GM13977 (cell line): ENCODE data around the gene SLC25A30.

Experiments used
- DNase-seq: peaks from one replicate; pipeline ENCODE4 v3.0.0; 2012; ENCODE audit warnings: low spot score
- CTCF ChIP-seq: IDR thresholded peaks from 2 replicates; pipeline ENCODE4 v1.5.1; 2012; ENCODE audit warnings: mild to moderate bottlenecking, control low read depth; ENCODE audit not compliant: insufficient read depth; ENCODE audit errors: extremely low read depth, missing control alignments
- in situ Hi-C: fragments of 300-500 bp; cut with MboI; formaldehyde crosslinking; loops from one replicate; pipeline ENCODE4 v1.12.0; 2022; ENCODE audit warnings: low sequenced_read_pairs, low pct_unique_long_range_greater_than_20kb, mixed read lengths, inconsistent platforms; ENCODE audit not compliant: unreplicated experiment

Gene SLC25A30

DNA sequence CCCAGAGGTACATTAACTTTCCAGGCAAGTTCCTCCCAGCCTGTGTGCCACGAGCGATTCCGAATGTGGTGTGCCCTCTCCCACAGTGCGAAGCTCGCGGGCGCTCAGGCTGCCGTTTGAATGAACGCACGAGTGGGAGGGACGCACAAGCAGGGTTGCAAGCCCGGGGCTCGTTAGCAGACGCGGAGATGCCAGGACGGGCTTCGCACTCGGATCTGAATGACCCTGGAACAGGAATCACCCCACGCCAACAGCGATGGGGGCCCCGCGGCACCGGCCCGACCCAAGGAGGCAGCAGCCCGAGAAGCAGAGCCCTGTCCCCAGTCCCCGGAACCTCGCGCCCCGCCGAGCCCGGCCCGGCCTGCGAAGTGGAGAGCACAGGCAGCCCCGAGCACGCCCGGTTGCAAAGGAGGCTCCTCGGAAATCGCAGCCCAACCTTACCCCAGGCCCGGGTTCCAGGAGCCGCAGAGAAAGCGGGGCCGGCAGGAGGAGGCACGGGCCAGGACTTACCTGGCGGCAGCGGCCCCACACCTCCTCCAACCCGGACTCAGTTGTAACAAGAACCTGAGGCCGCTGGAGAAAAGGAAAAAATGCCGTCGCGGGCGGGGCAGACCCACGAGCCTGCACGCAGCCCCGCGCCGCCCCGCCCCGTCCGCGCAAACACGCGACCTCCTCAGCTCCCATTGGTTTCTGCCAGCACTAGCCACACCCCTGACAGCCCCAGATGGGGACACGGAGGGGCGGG, at the start of gene SLC25A30:
Gene SLC25A30, minus strand, starts transcription at position 584 of the 745 bp plus-strand sequence. CDS start 6,948 bp downstream, outside the sequence.
- peak; percentile 89 for DNase-seq
- no peak for TF ChIP-seq CTCF
- in situ Hi-C loops: no loop called here

- no peak for DNase-seq
- no peak for TF ChIP-seq CTCF
- in situ Hi-C loops: no loop called here
Measured at GRCh38 chr13:45466359-45466758, 48.2 kb upstream of the SLC25A30 start.

DNA sequence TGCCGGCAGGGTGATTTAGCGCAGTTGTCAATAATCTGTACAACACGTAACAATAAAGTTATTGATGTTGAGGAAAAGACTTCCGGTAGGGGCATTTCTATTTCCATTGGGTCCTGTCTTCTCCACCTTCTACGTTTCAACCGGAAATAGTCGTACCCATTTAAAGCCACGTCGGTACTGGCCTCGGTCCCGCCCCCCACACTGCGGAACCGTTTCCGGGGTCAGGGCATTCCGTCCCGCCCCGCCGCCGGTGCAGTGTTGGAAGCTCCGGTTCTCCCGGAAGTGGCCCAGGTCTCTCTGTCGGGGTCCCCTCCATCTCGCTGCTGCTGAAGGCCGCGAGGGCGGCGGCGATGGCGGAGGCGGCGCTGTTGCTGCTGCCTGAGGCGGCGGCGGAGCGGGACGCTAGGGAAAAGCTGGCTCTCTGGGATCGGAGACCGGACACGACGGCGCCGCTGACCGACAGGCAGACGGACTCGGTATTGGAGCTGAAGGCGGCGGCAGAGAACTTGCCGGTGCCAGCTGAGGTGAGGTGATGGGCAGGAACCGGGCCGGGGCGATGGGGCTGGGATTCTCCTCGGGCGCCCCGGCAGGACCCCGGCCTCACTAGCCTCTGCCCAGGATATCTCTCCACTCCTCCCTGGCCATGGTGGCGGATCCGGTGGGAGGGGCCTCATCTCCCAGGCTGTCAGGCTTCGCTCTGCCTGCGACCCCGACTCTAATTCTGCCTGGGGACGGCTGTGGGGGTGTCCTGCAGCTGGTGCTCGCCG, 46.7 kb upstream of the SLC25A30 start, which contains the start of gene COG3:
Gene COG3, plus strand, starts transcription at position 253 of the 767 bp plus-strand sequence. Its CDS starts 98 bp downstream, at position 351.
- in situ Hi-C loops: no loop called here
- DNase-seq: peak; percentile 95
- peak; percentile 24 for TF ChIP-seq CTCF

DNA sequence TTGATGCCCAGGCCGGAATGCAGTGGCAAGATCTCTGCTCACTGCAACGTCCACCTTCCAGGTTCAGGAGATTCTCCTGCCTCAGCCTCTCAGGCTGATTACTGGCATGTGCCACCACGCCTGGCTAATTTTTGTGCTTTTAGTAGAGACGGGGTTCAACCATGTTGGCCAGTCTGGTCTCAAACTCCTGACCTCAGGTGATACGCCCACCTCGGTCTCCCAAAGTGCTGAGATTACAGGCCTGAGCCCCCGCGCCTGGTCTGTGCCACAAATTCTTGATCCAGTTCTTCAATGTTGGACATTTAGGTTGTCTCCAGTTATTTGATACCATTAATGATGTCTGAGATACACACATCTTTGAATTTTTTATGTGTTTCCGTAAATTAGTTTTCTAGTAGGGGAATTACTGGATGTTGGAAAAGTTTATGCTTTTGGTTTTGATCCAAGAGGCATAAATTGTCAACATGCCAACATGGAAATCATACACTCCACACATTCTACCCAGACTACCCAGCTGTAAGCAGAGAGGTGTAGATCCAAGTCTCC, 46.0 kb upstream of the SLC25A30 start:
- no peak for DNase-seq
- in situ Hi-C loops: no loop called here
- TF ChIP-seq CTCF: no peak

DNA sequence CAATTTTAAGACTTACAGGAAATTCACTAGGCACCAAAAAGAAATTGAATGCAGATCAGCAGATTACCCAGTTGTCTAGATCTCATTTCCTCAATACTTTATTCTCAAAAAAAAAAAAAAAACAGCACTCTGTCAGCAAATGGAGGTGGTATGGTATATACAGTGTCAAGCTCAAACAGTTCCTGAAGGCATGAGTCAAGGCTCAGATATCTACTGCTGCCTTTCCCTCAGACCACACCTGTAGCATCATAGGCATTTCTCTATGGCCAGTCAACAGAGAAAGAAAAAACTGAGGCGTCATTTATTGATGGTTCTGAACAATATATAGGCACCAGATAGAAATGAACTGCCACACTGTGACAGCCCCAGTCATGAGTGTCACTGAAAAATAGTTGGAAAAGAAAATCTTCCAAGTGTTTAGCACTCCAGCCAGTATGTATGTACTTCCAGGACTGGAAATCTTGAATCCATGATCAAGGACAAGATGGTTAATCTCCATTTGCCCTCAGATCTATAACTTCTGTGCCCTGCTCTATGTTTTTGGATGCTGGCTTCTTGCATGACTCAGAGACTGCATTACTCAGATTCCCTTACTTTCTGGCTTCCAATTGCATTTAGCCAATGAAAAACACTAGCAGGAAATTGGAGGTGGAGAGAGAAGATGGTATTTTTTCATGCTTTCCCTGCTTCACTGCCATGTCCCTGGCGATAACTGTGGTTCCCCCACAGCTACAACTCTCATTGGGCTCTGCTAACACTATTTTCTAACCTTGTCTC, 38.2 kb upstream of the SLC25A30 start:
- TF ChIP-seq CTCF: no peak
- DNase-seq: no peak
- in situ Hi-C loops: no loop called here

DNA sequence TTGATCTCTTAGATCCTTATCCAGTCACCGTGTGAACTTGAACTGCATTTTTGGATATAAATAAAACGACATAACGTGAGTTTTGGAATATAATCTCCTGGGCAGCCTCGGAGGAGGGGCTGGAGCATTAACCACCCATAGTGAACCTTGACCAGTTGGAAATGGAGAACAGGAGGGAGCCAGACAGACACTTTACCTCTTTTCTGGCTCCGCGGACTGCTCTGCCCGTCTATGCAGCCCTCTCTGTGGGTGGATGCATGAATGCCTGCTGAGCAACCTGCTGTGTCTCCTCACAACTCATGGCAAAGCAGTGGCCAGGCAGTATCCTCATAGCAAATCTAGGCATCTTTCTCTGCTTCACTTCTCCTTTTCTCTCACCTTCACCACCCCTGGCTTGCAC, 36.0 kb upstream of the SLC25A30 start:
- DNase-seq: no peak
- no peak for TF ChIP-seq CTCF
- in situ Hi-C loops: no loop called here
